Astrocyte (in vitro differentiated cells and primary cell): ENCODE data around the gene SUFU.

Experiments used
- CTCF ChIP-seq: IDR thresholded peaks from 2 replicates; pipeline ENCODE4 v1.5.1; 2011; ENCODE audit warnings: low read depth, mild to moderate bottlenecking, inconsistent platforms, low read length, moderate library complexity; ENCODE audit not compliant: insufficient read depth
- EZH2 ChIP-seq: IDR thresholded peaks from 2 replicates; pipeline ENCODE4 v1.6.1; 2012; ENCODE audit warnings: mild to moderate bottlenecking, low read length, inconsistent platforms; ENCODE audit not compliant: insufficient read depth

- no peak for TF ChIP-seq CTCF
- TF ChIP-seq EZH2, result no peak
Observed at GRCh38 chr10:102586858-102587257, 83.1 kb downstream of the SUFU start.
